ENCODE measurements around the gene SYN1.
"Not testable (repeated sequence)": the region's sequence is repeated elsewhere in the genome, so short reads cannot be mapped to it uniquely, and the experiment has no call there.

The SYN1 gene

GRCh38 chrX:47633689-47634590 lies 14.3 kb upstream of the SYN1 start:
- no peak for DNase-seq (ENCODE audit: low read depth)

- DNase-seq (ENCODE audit: low read depth): no peak
Measured at GRCh38 chrX:47632666-47633065, 13.0 kb upstream of the SYN1 start.

- no peak for DNase-seq (ENCODE audit: low read depth)
Measured at GRCh38 chrX:47631676-47632075, 12.0 kb upstream of the SYN1 start.

GRCh38 chrX:47629419-47630200 lies 10.0 kb upstream of the SYN1 start, which contains the start of gene CFP:
CFP (minus strand) TSS chrX:47629930; CDS start chrX:47629844, 86 bp downstream.
- DNase-seq (ENCODE audit: low read depth): no peak

- no peak for DNase-seq (ENCODE audit: low read depth)
Measured at GRCh38 chrX:47628982-47629381, 9.3 kb upstream of the SYN1 start.

GRCh38 chrX:47625365-47625764 lies 5.7 kb upstream of the SYN1 start:
- no peak for DNase-seq (ENCODE audit: low read depth)

- no peak for DNase-seq (ENCODE audit: low read depth)
Measured at GRCh38 chrX:47623540-47624027, 3.9 kb upstream of the SYN1 start.

- DNase-seq (ENCODE audit: low read depth): no peak
Measured at GRCh38 chrX:47621851-47622250, 2.2 kb upstream of the SYN1 start.

- DNase-seq (ENCODE audit: low read depth): no peak
Measured at GRCh38 chrX:47620303-47620685, 637 bp upstream of the SYN1 start.

GRCh38 chrX:47618923-47619485 lies 653 bp downstream of the SYN1 start:
- DNase-seq (ENCODE audit: low read depth): no peak

- DNase-seq (ENCODE audit: low read depth): no peak
Measured at GRCh38 chrX:47614618-47615017, 5.0 kb downstream of the SYN1 start.

GRCh38 chrX:47613082-47613481 lies 6.6 kb downstream of the SYN1 start:
- no peak for DNase-seq (ENCODE audit: low read depth)

GRCh38 chrX:47612418-47612817 lies 7.2 kb downstream of the SYN1 start:
- DNase-seq (ENCODE audit: low read depth): no peak

- DNase-seq (ENCODE audit: low read depth): no peak
Measured at GRCh38 chrX:47611926-47612325, 7.7 kb downstream of the SYN1 start.

GRCh38 chrX:47611489-47611888 lies 8.2 kb downstream of the SYN1 start:
- no peak for DNase-seq (ENCODE audit: low read depth)

GRCh38 chrX:47610511-47610910 lies 9.1 kb downstream of the SYN1 start:
- no peak for DNase-seq (ENCODE audit: low read depth)

GRCh38 chrX:47608130-47608810 lies 11.4 kb downstream of the SYN1 start:
- no peak for DNase-seq (ENCODE audit: low read depth)

GRCh38 chrX:47607091-47607490 lies 12.6 kb downstream of the SYN1 start:
- no peak for DNase-seq (ENCODE audit: low read depth)

- DNase-seq (ENCODE audit: low read depth): no peak
Measured at GRCh38 chrX:47605024-47605423, 14.6 kb downstream of the SYN1 start.

- not testable (repeated sequence) for DNase-seq (ENCODE audit: low read depth)
Measured at GRCh38 chrX:47603125-47603524, 16.5 kb downstream of the SYN1 start.

GRCh38 chrX:47597222-47597621 lies 22.4 kb downstream of the SYN1 start:
- no peak for DNase-seq (ENCODE audit: low read depth)

- DNase-seq (ENCODE audit: low read depth): no peak
Measured at GRCh38 chrX:47596256-47596655, 23.4 kb downstream of the SYN1 start.

All from stimulated activated CD8-positive, alpha-beta memory T cell treated with anti-CD3 and anti-CD28 coated beads, Interleukin-4, amount 100 ng/mL, for 24 hours (primary cell).